Activated CD4-positive, alpha-beta T cell treated with anti-CD3 and anti-CD28 coated beads, Interleukin-2, amount 10 ng/mL, durations not matched to agents 7 days and 5 days (primary cell): ENCODE results near the gene GALC. TPM values are rescaled to one million over a fixed set of nuclear protein-coding genes. Genes with fewer than 3 reads are reported as not detected.
A peak's percentile ranks its signal among the peaks of the same experiment; 100 is the strongest.

ENCODE experiments used
- CTCF ChIA-PET: fragments of 350-600 bp; sonication (Branson Sonifier 250); formaldehyde crosslinking; loops from one replicate; lab custom pipeline; 2021; ENCODE audit warnings: antibody characterized with exemption; lab: Charles Lee
- POLR2A ChIA-PET: fragments of 350-600 bp; sonication (Branson Sonifier 250); formaldehyde crosslinking; loops from one replicate; lab custom pipeline; 2021; ENCODE audit warnings: antibody characterized with exemption; lab: Charles Lee
- DNase-seq: peaks from one replicate; pipeline ENCODE4 v3.0.0-alpha.2; 2020
- H3K27ac Mint-ChIP-seq: one replicate; pipeline ENCODE4 v1.8.0; 2021; ENCODE audit warnings: mild to moderate bottlenecking, moderate library complexity, mixed read lengths
- H3K27me3 Mint-ChIP-seq: one replicate; pipeline ENCODE4 v1.8.0; 2021; ENCODE audit warnings: mixed read lengths
- H3K36me3 Mint-ChIP-seq: one replicate; pipeline ENCODE4 v1.8.0; 2021; ENCODE audit warnings: low read depth, mixed read lengths
- H3K4me1 Mint-ChIP-seq: one replicate; pipeline ENCODE4 v1.8.0; 2021; ENCODE audit warnings: mixed read lengths
- H3K4me3 Mint-ChIP-seq: one replicate; pipeline ENCODE4 v1.8.0; 2021; ENCODE audit warnings: mild to moderate bottlenecking, moderate library complexity, mixed read lengths
- H3K9me3 Mint-ChIP-seq: one replicate; pipeline ENCODE4 v1.8.0; 2021; ENCODE audit warnings: mixed read lengths
- total RNA-seq, 2 experiments: library from RNA; stranded (reverse); gene quantifications; one replicate each; pipeline ENCODE4 v1.2.3, GENCODE V29; 2021

Gene GALC
- total RNA-seq, 2 experiments from 2014 or later: 15.5 to 16.9 TPM

- POLR2A ChIA-PET: no interaction called here
- Mint-ChIP-seq H3K4me1 (peaks cover 46% of the 10 kb centered on the region), H3K36me3 (peaks cover 17% of the 10 kb centered on the region), H3K9me3 (no peaks in the 10 kb centered on the region), H3K4me3 (no peak overlapping the region), H3K27ac (no peak overlapping the region), H3K27me3 (no peaks in the 10 kb centered on the region)
- CTCF ChIA-PET: interaction anchor here (0.6 to 1.1 kb wide), 4 partner anchors 11 to 233 kb away, joined by 3 to 4 read pairs (median 3); no protein-coding TSS in a partner anchor
- DNase-seq: no peak
These were observed 3.6 kb downstream of the GALC start for GRCh38 chr14:87989221-87989955.

GRCh38 chr14:87979689-87980088 is 13.3 kb downstream of the GALC start:
- Mint-ChIP-seq H3K4me3 (no peak overlapping the region), H3K27ac (no peak overlapping the region), H3K4me1 (peaks cover 2% of the 10 kb centered on the region), H3K9me3 (peaks cover 2% of the 10 kb centered on the region), H3K36me3 (peaks cover 46% of the 10 kb centered on the region), H3K27me3 (no peaks in the 10 kb centered on the region)
- ChIA-PET POLR2A (no interaction called here), CTCF (no interaction called here)
- no peak for DNase-seq

GRCh38 chr14:87975636-87976035 is 17.3 kb downstream of the GALC start:
- DNase-seq: no peak
- CTCF ChIA-PET: no interaction called here
- H3K27ac Mint-ChIP-seq: no peak overlapping the region
- H3K36me3 Mint-ChIP-seq: peaks cover 33% of the 10 kb centered on the region
- POLR2A ChIA-PET: no interaction called here
- peaks cover 2% of the 10 kb centered on the region for H3K4me1 Mint-ChIP-seq
- no peaks in the 10 kb centered on the region for H3K27me3 Mint-ChIP-seq
- peaks cover 2% of the 10 kb centered on the region for H3K9me3 Mint-ChIP-seq
- no peak overlapping the region for H3K4me3 Mint-ChIP-seq

GRCh38 chr14:87971010-87971409 is 22.0 kb downstream of the GALC start:
- no peaks in the 10 kb centered on the region for H3K4me1 Mint-ChIP-seq
- no peaks in the 10 kb centered on the region for H3K9me3 Mint-ChIP-seq
- no peak overlapping the region for H3K27ac Mint-ChIP-seq
- DNase-seq: no peak
- ChIA-PET CTCF (no interaction called here), POLR2A (no interaction called here)
- no peak overlapping the region for H3K4me3 Mint-ChIP-seq
- no peaks in the 10 kb centered on the region for H3K27me3 Mint-ChIP-seq
- H3K36me3 Mint-ChIP-seq: peaks cover 22% of the 10 kb centered on the region

- Mint-ChIP-seq H3K9me3 (no peaks in the 10 kb centered on the region), H3K27ac (no peak overlapping the region), H3K27me3 (no peaks in the 10 kb centered on the region), H3K36me3 (peaks cover 32% of the 10 kb centered on the region), H3K4me3 (no peak overlapping the region), H3K4me1 (no peaks in the 10 kb centered on the region)
- no peak for DNase-seq
- ChIA-PET POLR2A (no interaction called here), CTCF (no interaction called here)
These were observed 25.5 kb downstream of the GALC start for GRCh38 chr14:87967496-87967895.

GRCh38 chr14:87966816-87967215 is 26.2 kb downstream of the GALC start:
- no peak overlapping the region for H3K4me3 Mint-ChIP-seq
- POLR2A ChIA-PET: no interaction called here
- CTCF ChIA-PET: interaction anchor here (0.6 kb wide), 1 partner anchor 203 kb away, joined by 3 read pairs; no protein-coding TSS in a partner anchor
- no peaks in the 10 kb centered on the region for H3K9me3 Mint-ChIP-seq
- H3K27ac Mint-ChIP-seq: no peak overlapping the region
- no peaks in the 10 kb centered on the region for H3K27me3 Mint-ChIP-seq
- no peaks in the 10 kb centered on the region for H3K4me1 Mint-ChIP-seq
- H3K36me3 Mint-ChIP-seq: peaks cover 36% of the 10 kb centered on the region
- DNase-seq: no peak

- H3K27me3 Mint-ChIP-seq: no peaks in the 10 kb centered on the region
- H3K27ac Mint-ChIP-seq: no peak overlapping the region
- ChIA-PET POLR2A (no interaction called here), CTCF (no interaction called here)
- peaks cover 68% of the 10 kb centered on the region for H3K36me3 Mint-ChIP-seq
- H3K4me1 Mint-ChIP-seq: peaks cover 12% of the 10 kb centered on the region
- DNase-seq: no peak
- no peak overlapping the region for H3K4me3 Mint-ChIP-seq
- peaks cover 8% of the 10 kb centered on the region for H3K9me3 Mint-ChIP-seq
These were observed 31.7 kb downstream of the GALC start for GRCh38 chr14:87961246-87961645.

GRCh38 chr14:87960013-87960787 is 32.8 kb downstream of the GALC start:
- no peak for DNase-seq
- ChIA-PET POLR2A (no interaction called here), CTCF (no interaction called here)
- H3K9me3 Mint-ChIP-seq: peaks cover 8% of the 10 kb centered on the region
- peaks cover 18% of the 10 kb centered on the region for H3K4me1 Mint-ChIP-seq
- no peak overlapping the region for H3K4me3 Mint-ChIP-seq
- H3K27ac Mint-ChIP-seq: peak overlapping the region; percentile 27
- no peaks in the 10 kb centered on the region for H3K27me3 Mint-ChIP-seq
- peaks cover 66% of the 10 kb centered on the region for H3K36me3 Mint-ChIP-seq

GRCh38 chr14:87955501-87955900 is 37.5 kb downstream of the GALC start:
- peaks cover 8% of the 10 kb centered on the region for H3K9me3 Mint-ChIP-seq
- H3K27me3 Mint-ChIP-seq: no peaks in the 10 kb centered on the region
- H3K27ac Mint-ChIP-seq: no peak overlapping the region
- peaks cover 54% of the 10 kb centered on the region for H3K4me1 Mint-ChIP-seq
- no peak for DNase-seq
- peaks cover 57% of the 10 kb centered on the region for H3K36me3 Mint-ChIP-seq
- CTCF ChIA-PET: interaction anchor here (1.0 kb wide), 1 partner anchor 40 kb away, joined by 4 read pairs; no protein-coding TSS in a partner anchor
- POLR2A ChIA-PET: no interaction called here
- no peak overlapping the region for H3K4me3 Mint-ChIP-seq

- Mint-ChIP-seq H3K27ac (peak overlapping the region; percentile 90), H3K4me3 (peak overlapping the region; percentile 66), H3K27me3 (no peaks in the 10 kb centered on the region), H3K36me3 (peaks cover 47% of the 10 kb centered on the region), H3K9me3 (no peaks in the 10 kb centered on the region), H3K4me1 (peaks cover 46% of the 10 kb centered on the region)
- POLR2A ChIA-PET: interaction anchor here (0.9 to 1.0 kb wide), 2 partner anchors 41 to 54 kb away, joined by 3 to 5 read pairs; partner anchors contain the start of gene GALC
- CTCF ChIA-PET: interaction anchor here (0.9 to 1.2 kb wide), 3 partner anchors 39 to 216 kb away, joined by 3 to 4 read pairs (median 3); no protein-coding TSS in a partner anchor
- DNase-seq: peak; percentile 20
These were observed 40.5 kb downstream of the GALC start for GRCh38 chr14:87952307-87953094.

GRCh38 chr14:87944987-87945604 is 47.9 kb downstream of the GALC start:
- peak; percentile 24 for DNase-seq
- no peaks in the 10 kb centered on the region for H3K9me3 Mint-ChIP-seq
- peaks cover 5% of the 10 kb centered on the region for H3K4me1 Mint-ChIP-seq
- POLR2A ChIA-PET: no interaction called here
- H3K4me3 Mint-ChIP-seq: no peak overlapping the region
- no peaks in the 10 kb centered on the region for H3K27me3 Mint-ChIP-seq
- peaks cover 20% of the 10 kb centered on the region for H3K36me3 Mint-ChIP-seq
- H3K27ac Mint-ChIP-seq: no peak overlapping the region
- CTCF ChIA-PET: interaction anchor here (0.6 to 2.6 kb wide), 6 partner anchors 10 to 287 kb away, joined by 3 to 19 read pairs (median 4); no protein-coding TSS in a partner anchor

GRCh38 chr14:87940894-87941293 is 52.1 kb downstream of the GALC start:
- H3K4me1 Mint-ChIP-seq: peaks cover 5% of the 10 kb centered on the region
- no peak for DNase-seq
- POLR2A ChIA-PET: no interaction called here
- no peak overlapping the region for H3K4me3 Mint-ChIP-seq
- CTCF ChIA-PET: interaction anchor here (1.0 kb wide), 1 partner anchor 228 kb away, joined by 4 read pairs; no protein-coding TSS in a partner anchor
- no peaks in the 10 kb centered on the region for H3K9me3 Mint-ChIP-seq
- H3K27ac Mint-ChIP-seq: no peak overlapping the region
- no peaks in the 10 kb centered on the region for H3K27me3 Mint-ChIP-seq
- peaks cover 14% of the 10 kb centered on the region for H3K36me3 Mint-ChIP-seq
